ENCODE measurements around the gene GMPS. TPM values are rescaled to one million over a fixed set of nuclear protein-coding genes. Genes with fewer than 3 reads are reported as not detected.

GMPS gene
- total and polyA plus RNA-seq, 2 of the 8 experiments (the other 6 are each of a cell fraction or from before 2014, with no cell fraction given) = 57.7 to 175 TPM

DNA sequence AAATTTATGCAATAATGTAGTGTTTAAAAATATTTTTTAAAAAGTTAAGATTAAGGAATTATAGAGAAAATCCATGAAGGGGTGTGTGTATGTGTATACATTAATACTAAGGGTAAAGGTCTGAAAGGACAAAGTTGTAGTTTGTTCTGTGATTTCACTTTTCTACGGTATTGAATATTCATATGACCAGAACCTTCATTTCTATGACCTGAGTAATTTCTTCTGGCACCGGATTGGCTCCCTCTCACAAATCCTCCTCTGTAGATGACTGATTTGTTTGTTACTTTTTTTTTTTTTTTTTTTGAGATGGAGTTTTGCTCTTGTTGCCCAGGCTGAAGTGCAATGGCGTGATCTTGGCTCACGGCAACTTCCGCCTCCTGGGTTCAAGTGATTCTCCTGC is 20.9 kb downstream of the GMPS start (continued):
- TF ChIP-seq SP1 (IDR thresholded peaks at IDR 0.05; ENCODE audit: low read depth, low read length) = no peak
- no peak for TF ChIP-seq CREB1 (IDR thresholded peaks at IDR 0.05)
- no peak for TF ChIP-seq EP300 (IDR thresholded peaks at IDR 0.05; ENCODE audit: borderline replicate concordance in 1 of 2, low read depth in 2 of 2, low read length in 2 of 2)
- no peak for TF ChIP-seq RXRA (IDR thresholded peaks at IDR 0.05; ENCODE audit: insufficient read depth, low read depth, low read length)
- no peak for TF ChIP-seq EZH2 (IDR thresholded peaks at IDR 0.05; ENCODE audit: low read depth, low read length, severe bottlenecking)

Data from H1 (cell line).